MG63 (cell line): ENCODE results near the gene ECM1. TPM values are rescaled to one million over a fixed set of nuclear protein-coding genes. Genes with fewer than 3 reads are reported as not detected.

Experiments
- DNase-seq: peaks from one replicate; pipeline ENCODE4 v3.0.0-alpha.2; 2020
- H3K27me3 ChIP-seq: fragments of 250-450 bp; sonication (Bioruptor Pico); 2 replicates; pipeline ENCODE4 v1.5.1; 2020; ENCODE audit warnings: mild to moderate bottlenecking, moderate library complexity
- H3K36me3 ChIP-seq: fragments of 250-450 bp; sonication (Bioruptor Pico); 2 replicates; pipeline ENCODE4 v1.5.1; 2020; ENCODE audit warnings: mild to moderate bottlenecking, moderate library complexity
- H3K4me3 ChIP-seq: fragments of 250-450 bp; sonication (Bioruptor Pico); 2 replicates; pipeline ENCODE4 v1.5.1; 2020; ENCODE audit warnings: mild to moderate bottlenecking, moderate library complexity
- H3K9me3 ChIP-seq: fragments of 250-450 bp; sonication (Bioruptor Pico); 2 replicates; pipeline ENCODE4 v1.5.1; 2020; ENCODE audit warnings: mild to moderate bottlenecking, moderate library complexity
- total RNA-seq: library from RNA; depleted of rRNA; stranded (reverse); fragments of >200 nt; shearing (Covaris generic); gene quantifications from 2 replicates; pipeline ENCODE4 v1.2.3, GENCODE V29; 2014; ENCODE audit warnings: low replicate concordance

The ECM1 gene
- total RNA-seq, 1 experiment from 2014 or later = 9.9 TPM

- no peaks in the 10 kb centered on the region for H3K36me3 ChIP-seq
- H3K4me3 ChIP-seq = no peak overlapping the region
- no peaks in the 10 kb centered on the region for H3K27me3 ChIP-seq
- no peaks in the 10 kb centered on the region for H3K9me3 ChIP-seq
- no peak for DNase-seq
Observed at GRCh38 chr1:150530491-150531159, 22.7 kb downstream of the ECM1 start.

- DNase-seq = no peak
- Histone ChIP-seq H3K4me3 (no peak overlapping the region), H3K27me3 (no peaks in the 10 kb centered on the region), H3K9me3 (no peaks in the 10 kb centered on the region), H3K36me3 (no peaks in the 10 kb centered on the region)
Observed at GRCh38 chr1:150532860-150533259, 25.0 kb downstream of the ECM1 start.

GRCh38 chr1:150534002-150534401 lies 26.1 kb downstream of the ECM1 start:
- no peak for DNase-seq
- no peaks in the 10 kb centered on the region for H3K27me3 ChIP-seq
- H3K4me3 ChIP-seq = no peak overlapping the region
- no peaks in the 10 kb centered on the region for H3K9me3 ChIP-seq
- no peaks in the 10 kb centered on the region; the same call in 1 of the 2 replicates for H3K36me3 ChIP-seq

- H3K36me3 ChIP-seq = no peaks in the 10 kb centered on the region; the same call in 1 of the 2 replicates
- DNase-seq = peak; percentile 61
- no peak overlapping the region for H3K4me3 ChIP-seq
- H3K9me3 ChIP-seq = no peaks in the 10 kb centered on the region
- H3K27me3 ChIP-seq = no peaks in the 10 kb centered on the region
Observed at GRCh38 chr1:150535511-150536287, 27.8 kb downstream of the ECM1 start.

GRCh38 chr1:150536836-150537731 lies 29.2 kb downstream of the ECM1 start:
- no peaks in the 10 kb centered on the region for H3K9me3 ChIP-seq
- no peaks in the 10 kb centered on the region for H3K27me3 ChIP-seq
- no peaks in the 10 kb centered on the region; the same call in 1 of the 2 replicates for H3K36me3 ChIP-seq
- peak; percentile 85 for DNase-seq
- no peak overlapping the region for H3K4me3 ChIP-seq

GRCh38 chr1:150537732-150538684 lies 30.1 kb downstream of the ECM1 start:
- Histone ChIP-seq H3K9me3 (no peaks in the 10 kb centered on the region), H3K36me3 (no peaks in the 10 kb centered on the region; the same call in 1 of the 2 replicates), H3K27me3 (no peaks in the 10 kb centered on the region), H3K4me3 (no peak overlapping the region)
- peak; percentile 92 for DNase-seq

- Histone ChIP-seq H3K27me3 (no peaks in the 10 kb centered on the region), H3K36me3 (no peaks in the 10 kb centered on the region; the same call in 1 of the 2 replicates), H3K4me3 (no peak overlapping the region), H3K9me3 (no peaks in the 10 kb centered on the region)
- DNase-seq = no peak
Observed at GRCh38 chr1:150543500-150544143, 35.7 kb downstream of the ECM1 start.

- Histone ChIP-seq H3K36me3 (no peaks in the 10 kb centered on the region), H3K4me3 (no peak overlapping the region), H3K27me3 (no peaks in the 10 kb centered on the region), H3K9me3 (no peaks in the 10 kb centered on the region)
- DNase-seq = no peak
Observed at GRCh38 chr1:150544204-150544603, 36.3 kb downstream of the ECM1 start.

- DNase-seq = no peak
- H3K9me3 ChIP-seq = no peaks in the 10 kb centered on the region
- H3K4me3 ChIP-seq = no peak overlapping the region
- no peaks in the 10 kb centered on the region for H3K36me3 ChIP-seq
- H3K27me3 ChIP-seq = no peaks in the 10 kb centered on the region
Observed at GRCh38 chr1:150545486-150546032, 37.6 kb downstream of the ECM1 start.

GRCh38 chr1:150546294-150546937 lies 38.5 kb downstream of the ECM1 start:
- Histone ChIP-seq H3K4me3 (no peak overlapping the region), H3K27me3 (no peaks in the 10 kb centered on the region), H3K36me3 (no peaks in the 10 kb centered on the region), H3K9me3 (no peaks in the 10 kb centered on the region)
- DNase-seq = no peak

GRCh38 chr1:150548324-150548631 lies 40.4 kb downstream of the ECM1 start:
- Histone ChIP-seq H3K36me3 (no peaks in the 10 kb centered on the region), H3K27me3 (no peaks in the 10 kb centered on the region), H3K9me3 (no peaks in the 10 kb centered on the region), H3K4me3 (peak overlapping the region; percentile 52)
- DNase-seq = no peak

GRCh38 chr1:150548632-150549495 lies 41.0 kb downstream of the ECM1 start, which contains the start of gene ADAMTSL4:
Gene ADAMTSL4 (plus strand): TSS chr1:150549408. CDS start chr1:150552289, 2,881 bp downstream.
- Histone ChIP-seq H3K9me3 (no peaks in the 10 kb centered on the region), H3K4me3 (peak within 1 kb of the TSS; percentile 52), H3K27me3 (no peaks in the 10 kb centered on the region), H3K36me3 (no peaks in the 10 kb centered on the region)
- peak; percentile 76 for DNase-seq

- peak; percentile 45 for DNase-seq
- Histone ChIP-seq H3K4me3 (peak overlapping the region; percentile 52), H3K36me3 (no peaks in the 10 kb centered on the region), H3K27me3 (no peaks in the 10 kb centered on the region), H3K9me3 (no peaks in the 10 kb centered on the region)
Observed at GRCh38 chr1:150549496-150550221, 41.8 kb downstream of the ECM1 start.
